HepG2 (cell line): ENCODE measurements around the gene THRA. TPM values are rescaled to one million over a fixed set of nuclear protein-coding genes. Genes with fewer than 3 reads are reported as not detected.

Experiments
- AGO1 ChIP-seq: fragments of 200-400 bp; formaldehyde crosslinking; IDR thresholded peaks from 2 replicates; pipeline ENCODE4 v1.6.1; 2017; ENCODE audit warnings: mild to moderate bottlenecking, low read depth, low read length, moderate library complexity; ENCODE audit not compliant: poor library complexity, severe bottlenecking
- GATA4 ChIP-seq: sonication (generic); IDR thresholded peaks from 2 replicates; pipeline ENCODE4 v1.6.1; 2016; ENCODE audit warnings: antibody characterized with exemption, low read depth, borderline replicate concordance
- HNF4A ChIP-seq: sonication (generic); formaldehyde crosslinking; IDR thresholded peaks from 2 replicates; pipeline ENCODE4 v1.4.0; 2020; ENCODE audit warnings: missing genetic modification reagents
- HOXA5 ChIP-seq: sonication (generic); formaldehyde crosslinking; IDR thresholded peaks from 2 replicates; pipeline ENCODE4 v1.4.0; 2020; ENCODE audit warnings: missing genetic modification reagents
- MED13 ChIP-seq: sonication (generic); formaldehyde crosslinking; IDR thresholded peaks from 2 replicates; pipeline ENCODE4 v1.5.0; 2020; ENCODE audit warnings: missing genetic modification reagents
- MED8 ChIP-seq: sonication (generic); formaldehyde crosslinking; IDR thresholded peaks from 2 replicates; pipeline ENCODE4 v1.8.1; 2023; ENCODE audit warnings: mild to moderate bottlenecking, missing genetic modification reagents; ENCODE audit not compliant: insufficient replicate concordance
- MYC ChIP-seq: sonication (generic); formaldehyde crosslinking; IDR thresholded peaks from 2 replicates; pipeline ENCODE4 v1.9.0; 2021; ENCODE audit warnings: missing genetic modification reagents, borderline replicate concordance
- STAG1 ChIP-seq: sonication (generic); formaldehyde crosslinking; IDR thresholded peaks from 2 replicates; pipeline ENCODE4 v1.4.0; 2020; ENCODE audit warnings: missing genetic modification reagents
- STAT5B ChIP-seq: sonication (generic); formaldehyde crosslinking; IDR thresholded peaks from 2 replicates; pipeline ENCODE4 v1.4.0; 2020; ENCODE audit warnings: missing genetic modification reagents
- ZFP82 ChIP-seq: sonication (generic); formaldehyde crosslinking; IDR thresholded peaks from 2 replicates; pipeline ENCODE4 v1.5.1; 2020; ENCODE audit warnings: mild to moderate bottlenecking, missing genetic modification reagents, borderline replicate concordance
- ZNF253 ChIP-seq: sonication (generic); formaldehyde crosslinking; IDR thresholded peaks from 2 replicates; pipeline ENCODE4 v1.8.0; 2022; ENCODE audit warnings: mild to moderate bottlenecking, missing genetic modification reagents, borderline replicate concordance
- ZNF883 ChIP-seq: sonication (generic); formaldehyde crosslinking; IDR thresholded peaks from 2 replicates; pipeline ENCODE4 v1.5.1; 2020; ENCODE audit warnings: mild to moderate bottlenecking, missing genetic modification reagents; ENCODE audit errors: not compliant biosample characterization
- polyA plus RNA-seq, 8 experiments: library from polyadenylated mRNA; depleted of rRNA in 3 of 8; stranded (reverse) in 7 of 8; unstranded in 1 of 8; fragments of >200 nt; fragmentation: Illumina TruSeq in 4 of 8; extraction: Trizol in 4 of 8; gene quantifications; 2 replicates each; pipeline versions ENCODE4 v1.2.1 to v1.2.3, GENCODE V29; 2011 to 2016; ENCODE audit warnings: low read depth in 4 of 8, missing spikeins in 1 of 8, mixed read lengths in 1 of 8; ENCODE audit not compliant: insufficient read depth in 1 of 8
- total RNA-seq, 5 experiments: library from RNA; depleted of rRNA; stranded (reverse); fragments of >200 nt; fragmentation: Illumina TruSeq; extraction: Trizol; gene quantifications; 2 replicates each; pipeline ENCODE4 v1.2.3, GENCODE V29; 2016; ENCODE audit warnings: low read depth in 1 of 5
- TF ChIP-seq, protein P1 (sequence below): sonication (generic); formaldehyde crosslinking; IDR thresholded peaks from 2 replicates; pipeline ENCODE4 v1.5.1; 2020; ENCODE audit warnings: missing genetic modification reagents, mild to moderate bottlenecking, borderline replicate concordance
- TF ChIP-seq, protein P2 (sequence below): sonication (generic); formaldehyde crosslinking; IDR thresholded peaks from 2 replicates; pipeline ENCODE4 v1.5.1; 2020; ENCODE audit warnings: missing genetic modification reagents, mild to moderate bottlenecking, borderline replicate concordance
- TF ChIP-seq, protein P3 (sequence below): sonication (generic); formaldehyde crosslinking; IDR thresholded peaks from 2 replicates; pipeline ENCODE4 v1.5.0; 2020; ENCODE audit warnings: mild to moderate bottlenecking, missing genetic modification reagents, moderate library complexity
- TF ChIP-seq, protein P4 (sequence below): sonication (generic); formaldehyde crosslinking; conservative IDR thresholded peaks from 2 replicates; pipeline ENCODE4 v1.4.0; 2020; ENCODE audit warnings: missing genetic modification reagents
- TF ChIP-seq, protein P5 (sequence below): sonication (generic); formaldehyde crosslinking; IDR thresholded peaks from 2 replicates; pipeline ENCODE4 v1.4.0; 2020; ENCODE audit warnings: missing genetic modification reagents

Gene THRA
- total and polyA plus RNA-seq, 2 of the 13 experiments (the other 11 are each of a cell fraction or from before 2014, with no cell fraction given): 8.0 to 9.9 TPM

DNA sequence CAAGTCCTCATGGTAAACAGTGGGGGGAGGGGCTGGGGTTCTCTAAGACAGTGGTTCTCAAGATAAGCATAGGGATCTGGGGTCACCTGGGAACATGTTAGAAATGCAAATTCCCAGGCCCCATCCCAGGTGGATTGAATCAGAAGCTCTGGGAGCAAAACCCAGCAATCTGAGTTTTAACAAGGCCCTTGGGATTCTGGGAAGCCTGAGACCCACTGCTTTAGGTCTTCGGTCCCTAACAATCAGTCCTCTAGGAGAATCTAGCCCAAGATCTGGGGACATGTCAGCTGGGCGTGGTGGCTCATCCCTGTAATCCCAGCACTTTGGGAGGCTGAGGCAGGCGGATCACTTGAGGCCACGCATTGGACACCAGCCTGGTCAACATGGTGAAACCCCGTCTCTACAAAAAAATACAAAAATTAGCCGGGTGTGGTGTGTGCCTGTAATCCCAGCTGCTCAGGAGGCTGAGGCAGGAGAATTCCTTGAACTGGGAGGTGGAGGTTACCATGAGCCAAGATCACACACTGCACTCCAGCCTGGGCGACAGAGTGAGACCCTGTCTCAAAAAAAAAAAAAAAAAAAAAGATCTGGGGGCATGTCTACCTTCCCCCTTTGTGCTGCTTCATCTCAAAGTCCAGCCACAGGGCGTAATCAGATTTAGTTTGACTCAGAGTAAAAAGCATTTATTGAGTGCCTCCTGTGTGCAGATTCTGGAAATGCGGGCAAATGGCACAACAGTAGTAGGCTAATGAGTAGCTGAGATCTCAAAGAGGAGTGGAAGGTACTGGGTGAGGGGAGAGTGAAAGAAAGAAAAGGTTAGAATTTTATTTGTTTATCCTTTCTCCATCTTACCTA lies 46.4 kb downstream of the THRA start (continued):
- TF ChIP-seq, protein P1, sequence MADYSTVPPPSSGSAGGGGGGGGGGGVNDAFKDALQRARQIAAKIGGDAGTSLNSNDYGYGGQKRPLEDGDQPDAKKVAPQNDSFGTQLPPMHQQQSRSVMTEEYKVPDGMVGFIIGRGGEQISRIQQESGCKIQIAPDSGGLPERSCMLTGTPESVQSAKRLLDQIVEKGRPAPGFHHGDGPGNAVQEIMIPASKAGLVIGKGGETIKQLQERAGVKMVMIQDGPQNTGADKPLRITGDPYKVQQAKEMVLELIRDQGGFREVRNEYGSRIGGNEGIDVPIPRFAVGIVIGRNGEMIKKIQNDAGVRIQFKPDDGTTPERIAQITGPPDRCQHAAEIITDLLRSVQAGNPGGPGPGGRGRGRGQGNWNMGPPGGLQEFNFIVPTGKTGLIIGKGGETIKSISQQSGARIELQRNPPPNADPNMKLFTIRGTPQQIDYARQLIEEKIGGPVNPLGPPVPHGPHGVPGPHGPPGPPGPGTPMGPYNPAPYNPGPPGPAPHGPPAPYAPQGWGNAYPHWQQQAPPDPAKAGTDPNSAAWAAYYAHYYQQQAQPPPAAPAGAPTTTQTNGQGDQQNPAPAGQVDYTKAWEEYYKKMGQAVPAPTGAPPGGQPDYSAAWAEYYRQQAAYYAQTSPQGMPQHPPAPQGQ (CRISPR knock-in tag): no peak
- no peak for TF ChIP-seq MED13
- no peak for TF ChIP-seq STAT5B (CRISPR knock-in tag)
- TF ChIP-seq, protein P2, sequence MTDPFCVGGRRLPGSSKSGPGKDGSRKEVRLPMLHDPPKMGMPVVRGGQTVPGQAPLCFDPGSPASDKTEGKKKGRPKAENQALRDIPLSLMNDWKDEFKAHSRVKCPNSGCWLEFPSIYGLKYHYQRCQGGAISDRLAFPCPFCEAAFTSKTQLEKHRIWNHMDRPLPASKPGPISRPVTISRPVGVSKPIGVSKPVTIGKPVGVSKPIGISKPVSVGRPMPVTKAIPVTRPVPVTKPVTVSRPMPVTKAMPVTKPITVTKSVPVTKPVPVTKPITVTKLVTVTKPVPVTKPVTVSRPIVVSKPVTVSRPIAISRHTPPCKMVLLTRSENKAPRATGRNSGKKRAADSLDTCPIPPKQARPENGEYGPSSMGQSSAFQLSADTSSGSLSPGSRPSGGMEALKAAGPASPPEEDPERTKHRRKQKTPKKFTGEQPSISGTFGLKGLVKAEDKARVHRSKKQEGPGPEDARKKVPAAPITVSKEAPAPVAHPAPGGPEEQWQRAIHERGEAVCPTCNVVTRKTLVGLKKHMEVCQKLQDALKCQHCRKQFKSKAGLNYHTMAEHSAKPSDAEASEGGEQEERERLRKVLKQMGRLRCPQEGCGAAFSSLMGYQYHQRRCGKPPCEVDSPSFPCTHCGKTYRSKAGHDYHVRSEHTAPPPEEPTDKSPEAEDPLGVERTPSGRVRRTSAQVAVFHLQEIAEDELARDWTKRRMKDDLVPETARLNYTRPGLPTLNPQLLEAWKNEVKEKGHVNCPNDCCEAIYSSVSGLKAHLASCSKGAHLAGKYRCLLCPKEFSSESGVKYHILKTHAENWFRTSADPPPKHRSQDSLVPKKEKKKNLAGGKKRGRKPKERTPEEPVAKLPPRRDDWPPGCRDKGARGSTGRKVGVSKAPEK: no peak
- TF ChIP-seq HOXA5 (CRISPR knock-in tag): no peak
- TF ChIP-seq, protein P3, sequence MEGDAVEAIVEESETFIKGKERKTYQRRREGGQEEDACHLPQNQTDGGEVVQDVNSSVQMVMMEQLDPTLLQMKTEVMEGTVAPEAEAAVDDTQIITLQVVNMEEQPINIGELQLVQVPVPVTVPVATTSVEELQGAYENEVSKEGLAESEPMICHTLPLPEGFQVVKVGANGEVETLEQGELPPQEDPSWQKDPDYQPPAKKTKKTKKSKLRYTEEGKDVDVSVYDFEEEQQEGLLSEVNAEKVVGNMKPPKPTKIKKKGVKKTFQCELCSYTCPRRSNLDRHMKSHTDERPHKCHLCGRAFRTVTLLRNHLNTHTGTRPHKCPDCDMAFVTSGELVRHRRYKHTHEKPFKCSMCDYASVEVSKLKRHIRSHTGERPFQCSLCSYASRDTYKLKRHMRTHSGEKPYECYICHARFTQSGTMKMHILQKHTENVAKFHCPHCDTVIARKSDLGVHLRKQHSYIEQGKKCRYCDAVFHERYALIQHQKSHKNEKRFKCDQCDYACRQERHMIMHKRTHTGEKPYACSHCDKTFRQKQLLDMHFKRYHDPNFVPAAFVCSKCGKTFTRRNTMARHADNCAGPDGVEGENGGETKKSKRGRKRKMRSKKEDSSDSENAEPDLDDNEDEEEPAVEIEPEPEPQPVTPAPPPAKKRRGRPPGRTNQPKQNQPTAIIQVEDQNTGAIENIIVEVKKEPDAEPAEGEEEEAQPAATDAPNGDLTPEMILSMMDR: peak; percentile 35
- TF ChIP-seq ZNF883 (CRISPR knock-in tag): no peak
- TF ChIP-seq HNF4A (CRISPR knock-in tag): peak; percentile 24; the same call in 1 of the 2 replicates
- TF ChIP-seq AGO1: no peak
- 0 out of 2 replicates have a peak, but pooled peaks have one; percentile 26 for TF ChIP-seq STAG1
- TF ChIP-seq MED8 (CRISPR knock-in tag): no peak
- TF ChIP-seq ZNF253: no peak
- TF ChIP-seq, protein P4, sequence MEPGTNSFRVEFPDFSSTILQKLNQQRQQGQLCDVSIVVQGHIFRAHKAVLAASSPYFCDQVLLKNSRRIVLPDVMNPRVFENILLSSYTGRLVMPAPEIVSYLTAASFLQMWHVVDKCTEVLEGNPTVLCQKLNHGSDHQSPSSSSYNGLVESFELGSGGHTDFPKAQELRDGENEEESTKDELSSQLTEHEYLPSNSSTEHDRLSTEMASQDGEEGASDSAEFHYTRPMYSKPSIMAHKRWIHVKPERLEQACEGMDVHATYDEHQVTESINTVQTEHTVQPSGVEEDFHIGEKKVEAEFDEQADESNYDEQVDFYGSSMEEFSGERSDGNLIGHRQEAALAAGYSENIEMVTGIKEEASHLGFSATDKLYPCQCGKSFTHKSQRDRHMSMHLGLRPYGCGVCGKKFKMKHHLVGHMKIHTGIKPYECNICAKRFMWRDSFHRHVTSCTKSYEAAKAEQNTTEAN (CRISPR knock-in tag): no peak
- TF ChIP-seq ZFP82 (CRISPR knock-in tag): no peak
- no peak for TF ChIP-seq MYC (CRISPR knock-in tag)
- TF ChIP-seq GATA4: no peak
- TF ChIP-seq, protein P5, sequence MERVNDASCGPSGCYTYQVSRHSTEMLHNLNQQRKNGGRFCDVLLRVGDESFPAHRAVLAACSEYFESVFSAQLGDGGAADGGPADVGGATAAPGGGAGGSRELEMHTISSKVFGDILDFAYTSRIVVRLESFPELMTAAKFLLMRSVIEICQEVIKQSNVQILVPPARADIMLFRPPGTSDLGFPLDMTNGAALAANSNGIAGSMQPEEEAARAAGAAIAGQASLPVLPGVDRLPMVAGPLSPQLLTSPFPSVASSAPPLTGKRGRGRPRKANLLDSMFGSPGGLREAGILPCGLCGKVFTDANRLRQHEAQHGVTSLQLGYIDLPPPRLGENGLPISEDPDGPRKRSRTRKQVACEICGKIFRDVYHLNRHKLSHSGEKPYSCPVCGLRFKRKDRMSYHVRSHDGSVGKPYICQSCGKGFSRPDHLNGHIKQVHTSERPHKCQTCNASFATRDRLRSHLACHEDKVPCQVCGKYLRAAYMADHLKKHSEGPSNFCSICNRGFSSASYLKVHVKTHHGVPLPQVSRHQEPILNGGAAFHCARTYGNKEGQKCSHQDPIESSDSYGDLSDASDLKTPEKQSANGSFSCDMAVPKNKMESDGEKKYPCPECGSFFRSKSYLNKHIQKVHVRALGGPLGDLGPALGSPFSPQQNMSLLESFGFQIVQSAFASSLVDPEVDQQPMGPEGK (CRISPR knock-in tag): no peak
